Measurements from ENCODE around the gene PRKCA. TPM values are rescaled to one million over a fixed set of nuclear protein-coding genes. Genes with fewer than 3 reads are reported as not detected.

The PRKCA gene
- total and polyA plus RNA-seq, 2 of the 13 experiments (the other 11 are each of a cell fraction or from before 2014, with no cell fraction given): 18.5 to 21.5 TPM

DNA sequence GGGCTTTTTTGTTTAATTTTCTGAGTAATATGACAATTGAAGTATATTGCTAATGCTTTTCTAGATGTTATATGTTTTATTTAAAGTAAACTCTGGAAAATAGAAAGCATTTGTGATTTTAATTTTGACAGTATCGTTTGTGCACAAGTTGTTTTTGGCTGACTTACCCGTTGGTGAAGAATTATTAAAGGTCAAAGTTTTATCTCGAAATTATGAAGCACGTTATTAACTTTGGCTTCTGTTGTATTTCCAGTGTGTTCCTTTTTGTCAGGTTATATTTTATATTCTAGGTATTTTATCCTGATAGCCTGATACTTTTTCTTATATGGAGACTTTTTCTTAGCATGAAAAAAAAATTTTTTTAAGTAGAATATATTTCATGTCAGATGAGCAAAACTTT, 16.8 kb downstream of the PRKCA start:
- BruUV-seq (replicated peaks): no TSS peak
- ChIA-PET CTCF (ENCODE audit: low intra/inter-chr PET ratio, low total read pairs) (no interaction called here), POLR2A (no interaction called here)
- no peaks in the 10 kb centered on the region for H4K20me1 ChIP-seq (ENCODE audit: insufficient read depth, low read length)
- H3K27ac ChIP-seq (ENCODE audit: extremely low read length, insufficient read depth, low read length): no peak overlapping the region
- H3K27me3 ChIP-seq (ENCODE audit: control insufficient read depth in 1 of 2, insufficient read depth in 2 of 2, low read length in 2 of 2): no peaks in the 10 kb centered on the region
- H3K4me3 ChIP-seq (replicated peaks in 1 of 3; ENCODE audit: insufficient read depth in 1 of 3, low read depth in 2 of 3, low read length in 3 of 3): no peak overlapping the region
- DNase-seq (ENCODE audit: low spot score) (no peak), FAIRE-seq (no peak), ATAC-seq (no peak)
- intact Hi-C loops (cut with micrococcal nuclease; ENCODE audit: unreplicated experiment): no loop called here
- 96% methylated on average over 4 of the region's 4 CpGs for WGBS (ENCODE audit: low lambda C conversion rate)
- H3K9ac ChIP-seq (ENCODE audit: insufficient read depth, low read depth, low read length): no peak overlapping the region
- H3K9me3 ChIP-seq (ENCODE audit: low read length): peaks cover 12% of the 10 kb centered on the region
- H3K4me1 ChIP-seq (ENCODE audit: insufficient read depth, low read length): peaks cover 22% of the 10 kb centered on the region
- in situ Hi-C loops (cut with HindIII; ENCODE audit: extremely low pct_ligation_motif_present, low pct_unique_long_range_greater_than_20kb): no loop called here
- H3K79me2 ChIP-seq (ENCODE audit: insufficient read depth, low read length): peaks cover 66% of the 10 kb centered on the region
- H3K4me2 ChIP-seq (ENCODE audit: low read depth, low read length): no peak overlapping the region
- peaks cover 0 to 3% of the 10 kb centered on the region in 2 experiments; a peak in 1 of 5 replicates for H3K36me3 ChIP-seq (replicated peaks in 1 of 2; ENCODE audit: control insufficient read depth in 1 of 2, insufficient read depth in 2 of 2, low read length in 2 of 2)
- no peak overlapping the region for H2AFZ ChIP-seq (ENCODE audit: low read length)
- TF ChIP-seq RFX5 (IDR thresholded peaks at IDR 0.05; ENCODE audit: low read depth, low read length) (no peak), FOXA3 (CRISPR knock-in tag; IDR thresholded peaks at IDR 0.05) (no peak), ARNT (IDR thresholded peaks at IDR 0.05) (no peak), SOX6 (IDR thresholded peaks at IDR 0.05) (no peak), SOX6 (CRISPR knock-in tag; IDR thresholded peaks at IDR 0.05) (no peak), TOE1 (CRISPR knock-in tag; IDR thresholded peaks at IDR 0.05) (no peak), ZNF251 (CRISPR knock-in tag; IDR thresholded peaks at IDR 0.05) (no peak), KLF13 (CRISPR knock-in tag; IDR thresholded peaks at IDR 0.05) (no peak), NR2F2 (IDR thresholded peaks at IDR 0.05; ENCODE audit: borderline replicate concordance, low read depth) (no peak), XRCC5 (optimal IDR thresholded peaks at IDR 0.05; ENCODE audit: low read length) (no peak), ZSCAN30 (CRISPR knock-in tag; IDR thresholded peaks at IDR 0.05) (no peak), ZC3H13 (CRISPR knock-in tag; IDR thresholded peaks at IDR 0.05) (no peak)
- TF ChIP-seq, protein P1, sequence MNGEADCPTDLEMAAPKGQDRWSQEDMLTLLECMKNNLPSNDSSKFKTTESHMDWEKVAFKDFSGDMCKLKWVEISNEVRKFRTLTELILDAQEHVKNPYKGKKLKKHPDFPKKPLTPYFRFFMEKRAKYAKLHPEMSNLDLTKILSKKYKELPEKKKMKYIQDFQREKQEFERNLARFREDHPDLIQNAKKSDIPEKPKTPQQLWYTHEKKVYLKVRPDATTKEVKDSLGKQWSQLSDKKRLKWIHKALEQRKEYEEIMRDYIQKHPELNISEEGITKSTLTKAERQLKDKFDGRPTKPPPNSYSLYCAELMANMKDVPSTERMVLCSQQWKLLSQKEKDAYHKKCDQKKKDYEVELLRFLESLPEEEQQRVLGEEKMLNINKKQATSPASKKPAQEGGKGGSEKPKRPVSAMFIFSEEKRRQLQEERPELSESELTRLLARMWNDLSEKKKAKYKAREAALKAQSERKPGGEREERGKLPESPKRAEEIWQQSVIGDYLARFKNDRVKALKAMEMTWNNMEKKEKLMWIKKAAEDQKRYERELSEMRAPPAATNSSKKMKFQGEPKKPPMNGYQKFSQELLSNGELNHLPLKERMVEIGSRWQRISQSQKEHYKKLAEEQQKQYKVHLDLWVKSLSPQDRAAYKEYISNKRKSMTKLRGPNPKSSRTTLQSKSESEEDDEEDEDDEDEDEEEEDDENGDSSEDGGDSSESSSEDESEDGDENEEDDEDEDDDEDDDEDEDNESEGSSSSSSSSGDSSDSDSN (CRISPR knock-in tag; IDR thresholded peaks at IDR 0.05): no peak
- TF ChIP-seq, protein P2, sequence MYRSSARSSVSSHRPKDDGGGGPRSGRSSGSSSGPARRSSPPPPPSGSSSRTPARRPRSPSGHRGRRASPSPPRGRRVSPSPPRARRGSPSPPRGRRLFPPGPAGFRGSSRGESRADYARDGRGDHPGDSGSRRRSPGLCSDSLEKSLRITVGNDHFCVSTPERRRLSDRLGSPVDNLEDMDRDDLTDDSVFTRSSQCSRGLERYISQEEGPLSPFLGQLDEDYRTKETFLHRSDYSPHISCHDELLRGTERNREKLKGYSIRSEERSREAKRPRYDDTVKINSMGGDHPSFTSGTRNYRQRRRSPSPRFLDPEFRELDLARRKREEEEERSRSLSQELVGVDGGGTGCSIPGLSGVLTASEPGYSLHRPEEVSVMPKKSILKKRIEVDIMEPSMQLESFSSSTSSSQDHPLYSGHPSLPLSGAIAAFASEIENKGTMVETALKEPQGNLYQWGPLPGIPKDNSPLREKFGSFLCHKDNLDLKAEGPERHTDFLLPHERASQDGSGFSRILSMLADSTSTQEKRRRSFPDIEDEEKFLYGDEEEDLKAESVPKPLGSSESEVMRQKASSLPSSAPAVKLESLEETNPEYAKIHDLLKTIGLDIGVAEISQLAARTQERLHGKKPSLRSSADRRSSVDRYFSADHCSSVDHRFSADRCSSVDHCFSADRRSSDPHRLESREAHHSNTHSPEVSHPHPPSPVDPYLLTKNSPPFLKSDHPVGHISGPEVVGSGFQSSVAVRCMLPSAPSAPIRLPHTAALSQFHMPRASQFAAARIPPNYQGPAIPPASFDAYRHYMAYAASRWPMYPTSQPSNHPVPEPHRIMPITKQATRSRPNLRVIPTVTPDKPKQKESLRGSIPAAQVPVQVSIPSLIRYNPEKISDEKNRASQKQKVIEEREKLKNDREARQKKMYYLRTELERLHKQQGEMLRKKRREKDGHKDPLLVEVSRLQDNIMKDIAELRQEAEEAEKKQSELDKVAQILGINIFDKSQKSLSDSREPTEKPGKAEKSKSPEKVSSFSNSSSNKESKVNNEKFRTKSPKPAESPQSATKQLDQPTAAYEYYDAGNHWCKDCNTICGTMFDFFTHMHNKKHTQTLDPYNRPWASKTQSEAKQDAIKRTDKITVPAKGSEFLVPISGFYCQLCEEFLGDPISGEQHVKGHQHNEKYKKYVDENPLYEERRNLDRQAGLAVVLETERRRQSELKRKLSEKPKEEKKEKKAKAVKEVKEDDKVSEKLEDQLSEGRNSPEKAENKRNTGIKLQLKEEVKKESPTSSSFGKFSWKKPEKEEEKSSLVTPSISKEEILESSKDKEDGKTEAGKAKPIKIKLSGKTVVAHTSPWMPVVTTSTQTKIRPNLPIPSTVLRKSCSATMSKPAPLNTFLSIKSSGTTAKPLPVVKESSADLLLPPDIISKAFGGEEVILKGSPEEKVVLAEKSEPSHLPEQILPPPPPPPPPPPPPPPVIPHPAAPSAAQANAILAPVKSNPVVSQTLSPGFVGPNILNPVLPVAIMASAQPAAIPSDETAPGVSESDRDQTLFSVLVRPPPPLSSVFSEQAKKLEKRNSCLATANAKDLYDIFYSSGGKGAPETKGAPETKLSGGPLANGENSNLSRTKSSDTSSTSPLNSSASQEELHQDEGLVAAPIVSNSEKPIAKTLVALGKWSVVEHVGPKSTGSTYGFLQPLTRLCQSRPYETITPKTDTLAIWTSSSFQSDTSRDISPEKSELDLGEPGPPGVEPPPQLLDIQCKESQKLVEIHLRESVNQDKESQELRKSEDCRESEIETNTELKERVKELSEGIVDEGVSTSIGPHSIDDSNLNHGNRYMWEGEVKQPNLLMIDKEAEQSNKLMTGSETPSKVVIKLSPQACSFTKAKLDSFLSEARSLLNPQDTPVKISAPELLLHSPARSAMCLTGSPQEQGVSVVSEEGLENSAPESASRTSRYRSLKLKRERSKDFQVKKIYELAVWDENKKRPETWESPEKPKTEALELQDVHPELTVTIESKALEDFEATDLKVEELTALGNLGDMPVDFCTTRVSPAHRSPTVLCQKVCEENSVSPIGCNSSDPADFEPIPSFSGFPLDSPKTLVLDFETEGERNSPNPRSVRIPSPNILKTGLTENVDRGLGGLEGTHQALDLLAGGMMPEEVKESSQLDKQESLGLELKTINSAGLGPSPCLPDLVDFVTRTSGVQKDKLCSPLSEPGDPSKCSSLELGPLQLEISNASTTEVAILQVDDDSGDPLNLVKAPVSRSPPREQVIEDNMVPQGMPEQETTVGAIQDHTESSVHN (CRISPR knock-in tag; IDR thresholded peaks at IDR 0.05): no peak
- TF ChIP-seq, protein P3, sequence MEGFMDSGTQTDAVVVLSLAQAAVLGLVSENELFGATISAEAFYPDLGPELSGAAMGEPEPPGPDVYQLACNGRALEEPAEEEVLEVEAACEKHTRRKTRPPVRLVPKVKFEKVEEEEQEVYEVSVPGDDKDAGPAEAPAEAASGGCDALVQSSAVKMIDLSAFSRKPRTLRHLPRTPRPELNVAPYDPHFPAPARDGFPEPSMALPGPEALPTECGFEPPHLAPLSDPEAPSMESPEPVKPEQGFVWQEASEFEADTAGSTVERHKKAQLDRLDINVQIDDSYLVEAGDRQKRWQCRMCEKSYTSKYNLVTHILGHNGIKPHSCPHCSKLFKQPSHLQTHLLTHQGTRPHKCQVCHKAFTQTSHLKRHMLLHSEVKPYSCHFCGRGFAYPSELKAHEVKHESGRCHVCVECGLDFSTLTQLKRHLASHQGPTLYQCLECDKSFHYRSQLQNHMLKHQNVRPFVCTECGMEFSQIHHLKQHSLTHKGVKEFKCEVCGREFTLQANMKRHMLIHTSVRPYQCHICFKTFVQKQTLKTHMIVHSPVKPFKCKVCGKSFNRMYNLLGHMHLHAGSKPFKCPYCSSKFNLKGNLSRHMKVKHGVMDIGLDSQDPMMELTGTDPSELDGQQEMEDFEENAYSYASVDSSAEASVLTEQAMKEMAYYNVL (CRISPR knock-in tag; IDR thresholded peaks at IDR 0.05; ENCODE audit: borderline replicate concordance): no peak

Measured in HepG2 (cell line).